Mucosa of stomach (tissue), 1 donor: Measurements from ENCODE around the gene TIMM44.

ENCODE experiments used
- H3K27me3 ChIP-seq: one replicate; pipeline ENCODE4 v1.7.0; 2013; ENCODE audit warnings: mild to moderate bottlenecking, low read length; ENCODE audit not compliant: control insufficient read depth, insufficient read depth
- H3K36me3 ChIP-seq: one replicate; pipeline ENCODE4 v1.7.0; 2013; ENCODE audit warnings: low read length; ENCODE audit not compliant: control insufficient read depth, insufficient read depth
- H3K4me1 ChIP-seq: one replicate; pipeline ENCODE4 v1.7.0; 2013; ENCODE audit warnings: mild to moderate bottlenecking, low read length; ENCODE audit not compliant: control insufficient read depth, insufficient read depth
- H3K4me3 ChIP-seq: one replicate; pipeline ENCODE4 v1.7.0; 2013; ENCODE audit warnings: low read length
- H3K9ac ChIP-seq: one replicate; pipeline ENCODE4 v1.7.0; 2013; ENCODE audit warnings: mild to moderate bottlenecking, low read length, moderate library complexity
- H3K9me3 ChIP-seq: one replicate; pipeline ENCODE4 v1.7.0; 2013; ENCODE audit warnings: mild to moderate bottlenecking, low read length, moderate library complexity; ENCODE audit not compliant: control insufficient read depth
- donor health status: Pancreatic carcinoma.

The TIMM44 gene

GRCh38 chr19:7982103-7982502, 38.6 kb upstream of the TIMM44 start:
- Histone ChIP-seq H3K4me1 (peaks cover 10% of the 10 kb centered on the region), H3K27me3 (no peaks in the 10 kb centered on the region), H3K36me3 (peaks cover 18% of the 10 kb centered on the region), H3K4me3 (no peak overlapping the region), H3K9ac (no peak overlapping the region), H3K9me3 (no peaks in the 10 kb centered on the region)

GRCh38 chr19:7981661-7982060, 38.2 kb upstream of the TIMM44 start:
- no peak overlapping the region for H3K4me3 ChIP-seq
- H3K9ac ChIP-seq: no peak overlapping the region
- H3K27me3 ChIP-seq: no peaks in the 10 kb centered on the region
- peaks cover 18% of the 10 kb centered on the region for H3K36me3 ChIP-seq
- peaks cover 8% of the 10 kb centered on the region for H3K4me1 ChIP-seq
- H3K9me3 ChIP-seq: no peaks in the 10 kb centered on the region

GRCh38 chr19:7981199-7981598, 37.7 kb upstream of the TIMM44 start:
- peaks cover 3% of the 10 kb centered on the region for H3K4me1 ChIP-seq
- no peaks in the 10 kb centered on the region for H3K9me3 ChIP-seq
- no peak overlapping the region for H3K9ac ChIP-seq
- H3K36me3 ChIP-seq: peaks cover 18% of the 10 kb centered on the region
- H3K4me3 ChIP-seq: no peak overlapping the region
- H3K27me3 ChIP-seq: no peaks in the 10 kb centered on the region

GRCh38 chr19:7980635-7981121, 37.2 kb upstream of the TIMM44 start:
- H3K4me1 ChIP-seq: no peaks in the 10 kb centered on the region
- no peaks in the 10 kb centered on the region for H3K9me3 ChIP-seq
- peaks cover 18% of the 10 kb centered on the region for H3K36me3 ChIP-seq
- H3K9ac ChIP-seq: no peak overlapping the region
- no peak overlapping the region for H3K4me3 ChIP-seq
- no peaks in the 10 kb centered on the region for H3K27me3 ChIP-seq

GRCh38 chr19:7980168-7980567, 36.7 kb upstream of the TIMM44 start:
- H3K4me3 ChIP-seq: no peak overlapping the region
- H3K4me1 ChIP-seq: no peaks in the 10 kb centered on the region
- peaks cover 18% of the 10 kb centered on the region for H3K36me3 ChIP-seq

GRCh38 chr19:7979559-7979958, 36.1 kb upstream of the TIMM44 start:
- Histone ChIP-seq H3K9me3 (no peaks in the 10 kb centered on the region), H3K4me3 (no peak overlapping the region), H3K4me1 (no peaks in the 10 kb centered on the region), H3K36me3 (peaks cover 18% of the 10 kb centered on the region), H3K27me3 (no peaks in the 10 kb centered on the region), H3K9ac (no peak overlapping the region)

More at GRCh38 chr19:7980168-7980567, 36.7 kb upstream of the TIMM44 start:
- H3K27me3 ChIP-seq: no peaks in the 10 kb centered on the region
- H3K9ac ChIP-seq: no peak overlapping the region
- H3K9me3 ChIP-seq: no peaks in the 10 kb centered on the region

GRCh38 chr19:7979011-7979410, 35.5 kb upstream of the TIMM44 start:
- H3K9ac ChIP-seq: no peak overlapping the region
- no peak overlapping the region for H3K4me3 ChIP-seq
- no peaks in the 10 kb centered on the region for H3K9me3 ChIP-seq
- no peaks in the 10 kb centered on the region for H3K27me3 ChIP-seq
- H3K4me1 ChIP-seq: no peaks in the 10 kb centered on the region
- peaks cover 18% of the 10 kb centered on the region for H3K36me3 ChIP-seq

GRCh38 chr19:7978179-7978825, 34.8 kb upstream of the TIMM44 start:
- H3K4me3 ChIP-seq: no peak overlapping the region
- no peaks in the 10 kb centered on the region for H3K9me3 ChIP-seq
- H3K36me3 ChIP-seq: peaks cover 18% of the 10 kb centered on the region
- H3K4me1 ChIP-seq: no peaks in the 10 kb centered on the region
- no peaks in the 10 kb centered on the region for H3K27me3 ChIP-seq
- H3K9ac ChIP-seq: no peak overlapping the region

GRCh38 chr19:7977723-7978040, 34.2 kb upstream of the TIMM44 start:
- Histone ChIP-seq H3K9ac (no peak overlapping the region), H3K36me3 (peaks cover 18% of the 10 kb centered on the region), H3K9me3 (no peaks in the 10 kb centered on the region)

GRCh38 chr19:7977021-7977722, 33.7 kb upstream of the TIMM44 start:
- Histone ChIP-seq H3K9me3 (no peaks in the 10 kb centered on the region), H3K4me1 (no peaks in the 10 kb centered on the region), H3K4me3 (no peak overlapping the region), H3K36me3 (peaks cover 20% of the 10 kb centered on the region), H3K9ac (no peak overlapping the region), H3K27me3 (no peaks in the 10 kb centered on the region)

More at GRCh38 chr19:7977723-7978040, 34.2 kb upstream of the TIMM44 start:
- Histone ChIP-seq H3K4me1 (no peaks in the 10 kb centered on the region), H3K4me3 (no peak overlapping the region), H3K27me3 (no peaks in the 10 kb centered on the region)

GRCh38 chr19:7976461-7976860, 33.0 kb upstream of the TIMM44 start:
- Histone ChIP-seq H3K36me3 (peaks cover 27% of the 10 kb centered on the region), H3K9me3 (no peaks in the 10 kb centered on the region), H3K9ac (no peak overlapping the region), H3K27me3 (no peaks in the 10 kb centered on the region), H3K4me3 (no peak overlapping the region), H3K4me1 (no peaks in the 10 kb centered on the region)

- Histone ChIP-seq H3K27me3 (no peaks in the 10 kb centered on the region), H3K36me3 (peaks cover 20% of the 10 kb centered on the region), H3K9me3 (no peaks in the 10 kb centered on the region), H3K4me3 (no peak overlapping the region), H3K4me1 (no peaks in the 10 kb centered on the region), H3K9ac (no peak overlapping the region)
Measured at GRCh38 chr19:7975037-7975436, 31.6 kb upstream of the TIMM44 start.
